GM12801 (cell line): ENCODE results near the gene TGFBRAP1.

Experiments used
- TF ChIP-seq, protein P1 (sequence below): IDR thresholded peaks from one replicate; pipeline ENCODE4 v1.5.1; 2011; ENCODE audit warnings: control low read depth; ENCODE audit not compliant: insufficient read length; ENCODE audit errors: extremely low read depth

TGFBRAP1 gene

DNA sequence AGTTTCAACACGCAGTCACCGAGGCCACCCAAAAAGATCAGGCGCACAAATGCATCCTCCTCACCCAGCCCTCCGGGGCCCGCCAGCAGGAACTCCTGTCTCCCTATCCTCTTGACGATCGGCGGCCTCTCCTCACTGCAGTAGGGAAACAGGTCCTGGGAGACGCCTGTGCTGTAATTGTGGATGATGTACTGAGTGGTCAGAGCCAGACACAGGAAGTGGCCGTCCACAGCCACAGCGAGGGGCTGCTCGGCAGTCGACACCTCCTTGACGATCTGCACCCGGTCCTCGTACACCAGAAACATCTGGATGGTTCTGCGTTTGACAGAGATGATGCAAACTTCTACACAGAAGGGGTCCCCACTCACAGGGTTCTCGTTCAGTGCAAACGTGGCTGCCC lies 22.0 kb downstream of the TGFBRAP1 start:
- TF ChIP-seq, protein P1, sequence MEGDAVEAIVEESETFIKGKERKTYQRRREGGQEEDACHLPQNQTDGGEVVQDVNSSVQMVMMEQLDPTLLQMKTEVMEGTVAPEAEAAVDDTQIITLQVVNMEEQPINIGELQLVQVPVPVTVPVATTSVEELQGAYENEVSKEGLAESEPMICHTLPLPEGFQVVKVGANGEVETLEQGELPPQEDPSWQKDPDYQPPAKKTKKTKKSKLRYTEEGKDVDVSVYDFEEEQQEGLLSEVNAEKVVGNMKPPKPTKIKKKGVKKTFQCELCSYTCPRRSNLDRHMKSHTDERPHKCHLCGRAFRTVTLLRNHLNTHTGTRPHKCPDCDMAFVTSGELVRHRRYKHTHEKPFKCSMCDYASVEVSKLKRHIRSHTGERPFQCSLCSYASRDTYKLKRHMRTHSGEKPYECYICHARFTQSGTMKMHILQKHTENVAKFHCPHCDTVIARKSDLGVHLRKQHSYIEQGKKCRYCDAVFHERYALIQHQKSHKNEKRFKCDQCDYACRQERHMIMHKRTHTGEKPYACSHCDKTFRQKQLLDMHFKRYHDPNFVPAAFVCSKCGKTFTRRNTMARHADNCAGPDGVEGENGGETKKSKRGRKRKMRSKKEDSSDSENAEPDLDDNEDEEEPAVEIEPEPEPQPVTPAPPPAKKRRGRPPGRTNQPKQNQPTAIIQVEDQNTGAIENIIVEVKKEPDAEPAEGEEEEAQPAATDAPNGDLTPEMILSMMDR = no peak

GRCh38 chr2:105307146-105307545 lies 22.4 kb downstream of the TGFBRAP1 start:
- TF ChIP-seq, protein P1 = no peak

GRCh38 chr2:105301646-105302045 lies 27.9 kb downstream of the TGFBRAP1 start:
- TF ChIP-seq, protein P1 = no peak

GRCh38 chr2:105299290-105299689 lies 30.2 kb downstream of the TGFBRAP1 start:
- TF ChIP-seq, protein P1 = no peak

DNA sequence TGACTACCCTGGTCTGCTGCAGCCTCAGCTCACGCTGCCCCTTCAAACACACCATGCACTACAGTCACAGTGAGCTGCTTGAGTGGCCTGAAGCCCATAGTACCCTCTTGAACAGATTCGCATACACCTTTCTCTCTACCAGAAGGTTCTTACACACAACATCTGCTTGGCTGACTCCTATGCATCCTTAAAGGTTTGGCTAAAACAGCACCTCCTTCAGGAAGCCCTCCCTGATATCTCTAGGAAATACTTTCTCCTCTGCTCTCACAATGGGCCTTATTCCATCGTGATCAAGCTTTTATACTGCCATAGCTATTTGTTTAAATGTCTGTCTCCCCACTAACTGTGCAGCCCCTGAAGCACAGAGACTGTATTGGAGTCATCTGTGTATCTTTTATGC lies 31.5 kb downstream of the TGFBRAP1 start:
- TF ChIP-seq, protein P1 = no peak

GRCh38 chr2:105297216-105297615 lies 32.3 kb downstream of the TGFBRAP1 start:
- TF ChIP-seq, protein P1 = no peak

DNA sequence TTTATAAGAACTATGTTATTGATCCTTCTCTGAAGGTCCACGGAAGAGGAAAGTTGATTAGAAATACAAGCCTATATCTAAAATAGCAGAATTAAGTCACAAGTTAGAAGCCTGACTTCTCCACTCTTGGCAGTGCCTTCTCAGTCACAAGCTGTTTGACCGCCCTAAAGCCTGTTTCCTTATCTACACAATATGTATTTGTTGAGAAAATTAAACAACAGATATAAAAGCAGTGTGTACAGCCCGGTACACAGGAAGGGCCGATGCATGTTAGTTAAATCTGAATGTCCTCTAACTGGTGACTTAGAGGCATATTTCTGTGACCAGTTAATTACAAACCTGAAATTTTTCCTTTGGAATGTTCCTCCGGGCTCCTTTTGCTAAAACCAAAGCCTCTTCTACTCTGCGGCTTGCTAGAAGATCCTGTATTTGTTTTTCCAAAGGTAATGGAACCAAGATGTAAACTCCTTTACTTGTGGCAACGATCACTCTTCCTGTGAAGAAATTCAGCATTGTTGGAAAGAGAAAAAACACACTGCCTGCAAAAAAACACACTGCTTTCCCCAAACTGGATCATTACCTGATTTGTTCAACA lies 33.4 kb downstream of the TGFBRAP1 start:
- TF ChIP-seq, protein P1 = no peak
